ENCODE results near the gene SOD2. TPM values are rescaled to one million over a fixed set of nuclear protein-coding genes. Genes with fewer than 3 reads are reported as not detected.

SOD2 gene
- total RNA-seq, 1 experiment from 2014 or later, result 80.5 TPM

DNA sequence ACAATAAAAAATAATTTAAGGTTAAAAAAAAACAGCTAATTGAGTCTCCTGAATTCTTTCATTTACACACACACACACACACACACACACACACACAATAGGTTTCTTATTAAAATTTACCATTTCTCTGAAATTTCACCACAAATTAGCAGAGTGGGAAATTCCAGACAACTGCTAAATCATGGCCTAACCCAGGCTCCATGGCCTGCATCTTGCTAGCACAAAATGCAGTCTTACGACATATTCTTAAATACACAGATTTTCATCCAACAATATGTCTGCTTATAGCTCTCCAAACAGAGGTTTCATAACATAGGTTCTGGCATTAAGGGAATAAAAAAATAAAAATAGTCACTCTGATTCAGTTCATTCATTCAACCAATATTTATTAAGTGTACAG lies 46.9 kb downstream of the SOD2 start:
- Histone ChIP-seq H3K79me2 (ENCODE audit: insufficient read depth, low read length) (no peaks in the 10 kb centered on the region), H2BK20ac (ENCODE audit: low read depth, low read length, poor library complexity, severe bottlenecking) (no peak overlapping the region), H3K27ac (ENCODE audit: insufficient read length, low read depth, low read length) (no peak overlapping the region), H3K4me2 (ENCODE audit: insufficient read depth, insufficient read length, low read length) (no peak overlapping the region), H4K5ac (ENCODE audit: insufficient read length, low read depth, low read length) (no peak overlapping the region), H2BK120ac (ENCODE audit: low read depth, low read length, poor library complexity, severe bottlenecking) (no peak overlapping the region), H3K4ac (ENCODE audit: low read depth, low read length) (no peak overlapping the region), H3K18ac (ENCODE audit: insufficient read length, low read depth, low read length) (no peak overlapping the region), H3K14ac (ENCODE audit: insufficient read depth, low read length) (no peak overlapping the region), H3K23ac (ENCODE audit: insufficient read length, low read depth, low read length) (no peak overlapping the region), H3K4me1 (ENCODE audit: insufficient read depth, low read length) (no peaks in the 10 kb centered on the region), H2BK15ac (ENCODE audit: low read depth, low read length) (no peak overlapping the region), H2AFZ (ENCODE audit: low read length) (no peak overlapping the region), H3K23me2 (ENCODE audit: insufficient read length, low read depth, low read length, poor library complexity, severe bottlenecking) (no peaks in the 10 kb centered on the region), H3K9ac (ENCODE audit: extremely low read depth, insufficient read length, low read length) (no peak overlapping the region), H2BK12ac (ENCODE audit: insufficient read length, low read depth, low read length) (no peak overlapping the region), H2AK5ac (ENCODE audit: insufficient read length, low read length) (no peak overlapping the region), H2BK5ac (ENCODE audit: insufficient read length, low read length) (no peak overlapping the region), H4K20me1 (ENCODE audit: control insufficient read depth, insufficient read depth, insufficient read length) (no peaks in the 10 kb centered on the region), H3K27me3 (ENCODE audit: insufficient read depth, low read length) (no peaks in the 10 kb centered on the region), H4K8ac (replicated peaks; ENCODE audit: insufficient read length, low read depth, low read length) (no peak overlapping the region), H3K56ac (ENCODE audit: insufficient read length, low read depth, low read length) (no peak overlapping the region), H4K91ac (ENCODE audit: insufficient read length, low read depth, low read length) (no peak overlapping the region), H3K79me1 (ENCODE audit: insufficient read depth, low read depth, low read length, poor library complexity, severe bottlenecking) (no peaks in the 10 kb centered on the region), H3T11ph (ENCODE audit: low read length) (no peak overlapping the region), H3K9me3 (ENCODE audit: control insufficient read depth, low read depth, low read length) (no peaks in the 10 kb centered on the region)
- TF ChIP-seq, protein P1, sequence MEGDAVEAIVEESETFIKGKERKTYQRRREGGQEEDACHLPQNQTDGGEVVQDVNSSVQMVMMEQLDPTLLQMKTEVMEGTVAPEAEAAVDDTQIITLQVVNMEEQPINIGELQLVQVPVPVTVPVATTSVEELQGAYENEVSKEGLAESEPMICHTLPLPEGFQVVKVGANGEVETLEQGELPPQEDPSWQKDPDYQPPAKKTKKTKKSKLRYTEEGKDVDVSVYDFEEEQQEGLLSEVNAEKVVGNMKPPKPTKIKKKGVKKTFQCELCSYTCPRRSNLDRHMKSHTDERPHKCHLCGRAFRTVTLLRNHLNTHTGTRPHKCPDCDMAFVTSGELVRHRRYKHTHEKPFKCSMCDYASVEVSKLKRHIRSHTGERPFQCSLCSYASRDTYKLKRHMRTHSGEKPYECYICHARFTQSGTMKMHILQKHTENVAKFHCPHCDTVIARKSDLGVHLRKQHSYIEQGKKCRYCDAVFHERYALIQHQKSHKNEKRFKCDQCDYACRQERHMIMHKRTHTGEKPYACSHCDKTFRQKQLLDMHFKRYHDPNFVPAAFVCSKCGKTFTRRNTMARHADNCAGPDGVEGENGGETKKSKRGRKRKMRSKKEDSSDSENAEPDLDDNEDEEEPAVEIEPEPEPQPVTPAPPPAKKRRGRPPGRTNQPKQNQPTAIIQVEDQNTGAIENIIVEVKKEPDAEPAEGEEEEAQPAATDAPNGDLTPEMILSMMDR (conservative IDR thresholded peaks at IDR 0.05), result no peak
- Mint-ChIP-seq H3K9me3 (peaks cover 2 to 3% of the 10 kb centered on the region in 2 experiments; a peak in 3 of 5 replicates), H3K4me1 (peaks cover 5 to 6% of the 10 kb centered on the region in 2 experiments), H3K36me3 (ENCODE audit: insufficient read depth in 1 of 3, low read depth in 3 of 3) (no peaks in the 10 kb centered on the region; a peak in 1 of 7 replicates), H3K4me3 (no peak overlapping the region), H3K27me3 (ENCODE audit: low read depth) (no peaks in the 10 kb centered on the region), H3K27ac (no peak overlapping the region)
- no CpG with 5 or more reads among the region's 1 CpG for WGBS (ENCODE audit: extremely low coverage, insufficient read length, low lambda C conversion rate)
- DNase-seq, result no peak

All from H9 (cell line).